ENCODE measurements around the gene PTK7. TPM values are rescaled to one million over a fixed set of nuclear protein-coding genes. Genes with fewer than 3 reads are reported as not detected.

The PTK7 gene
- total and polyA plus RNA-seq, 2 donors (not counting 1 experiment from before 2014, with no cell fraction given) = not detected

- H3K4me3 Mint-ChIP-seq = no peak overlapping the region
- H3K9me3 Mint-ChIP-seq (ENCODE audit: insufficient read depth) = no peaks in the 10 kb centered on the region
- H3K27ac Mint-ChIP-seq = no peak overlapping the region
- Histone ChIP-seq H3K4me1 (ENCODE audit: control insufficient read depth in 2 of 2, insufficient read depth in 2 of 2, low read length in 2 of 2) (no peaks in the 10 kb centered on the region), H3K4me2 (replicated peaks; ENCODE audit: low read depth, low read length, poor library complexity, severe bottlenecking) (no peak overlapping the region), H2AFZ (ENCODE audit: insufficient read depth, low read depth, low read length, poor library complexity, severe bottlenecking) (no peak overlapping the region), H3K27me3 (replicated peaks in 1 of 4; ENCODE audit: control extremely low read depth in 1 of 4, control insufficient read depth in 3 of 4, insufficient read depth in 4 of 4, low read length in 3 of 4) (no peaks in the 10 kb centered on the region), H3K9ac (ENCODE audit: low read length) (no peak overlapping the region), H4K20me1 (ENCODE audit: control insufficient read depth, insufficient read depth, low read length, poor library complexity, severe bottlenecking) (no peaks in the 10 kb centered on the region), H3K27ac (ENCODE audit: low read length in 2 of 2) (no peak overlapping the region), H3K79me2 (ENCODE audit: control insufficient read depth, insufficient read depth, low read length) (no peaks in the 10 kb centered on the region), H3K36me3 (replicated peaks in 1 of 2; ENCODE audit: control extremely low read depth in 1 of 2, control insufficient read depth in 1 of 2, extremely low read depth in 1 of 2, insufficient read depth in 2 of 2, low read length in 1 of 2) (no peaks in the 10 kb centered on the region), H3K4me3 (ENCODE audit: control extremely low read depth in 1 of 5, extremely low read depth in 1 of 5, insufficient read depth in 1 of 5, low read depth in 2 of 5, low read length in 4 of 5) (no peak overlapping the region), H3K9me3 (ENCODE audit: control extremely low read depth in 1 of 3, control insufficient read depth in 2 of 3, insufficient read depth in 1 of 3, low read length in 2 of 3) (no peaks in the 10 kb centered on the region)
- whole genome bisulfite sequencing (ENCODE audit: insufficient coverage) = 88% methylated on average over 1 of the region's 4 CpGs
- no peaks in the 10 kb centered on the region for H3K4me1 Mint-ChIP-seq
- intact Hi-C loops (cut with micrococcal nuclease) = no loop called here
- TF ChIP-seq CTCF (IDR thresholded peaks at IDR 0.05) (no peak), EZH2 (IDR thresholded peaks at IDR 0.05; ENCODE audit: borderline replicate concordance, insufficient read depth, low read depth, low read length, poor library complexity, severe bottlenecking) (no peak)
- DNase-seq (no peak), ATAC-seq (ENCODE audit: low read depth) (no peak)
- POLR2A ChIA-PET = no interaction called here
- CTCF ChIA-PET = interaction anchor here (1.5 kb wide), 1 partner anchor 12 kb away, joined by 3 read pairs; no protein-coding TSS in a partner anchor
- H3K27me3 Mint-ChIP-seq = peaks cover 4% of the 10 kb centered on the region
These were observed 12.5 kb downstream of the PTK7 start for GRCh38 chr6:43088654-43089056.

GRCh38 chr6:43089467-43089866 is 13.4 kb downstream of the PTK7 start:
- Histone ChIP-seq H3K4me3 (ENCODE audit: control extremely low read depth in 1 of 5, extremely low read depth in 1 of 5, insufficient read depth in 1 of 5, low read depth in 2 of 5, low read length in 4 of 5) (no peak overlapping the region), H3K9me3 (ENCODE audit: control extremely low read depth in 1 of 3, control insufficient read depth in 2 of 3, insufficient read depth in 1 of 3, low read length in 2 of 3) (no peaks in the 10 kb centered on the region), H3K9ac (ENCODE audit: low read length) (no peak overlapping the region), H4K20me1 (ENCODE audit: control insufficient read depth, insufficient read depth, low read length, poor library complexity, severe bottlenecking) (no peaks in the 10 kb centered on the region), H3K27ac (ENCODE audit: low read length in 2 of 2) (no peak overlapping the region), H3K79me2 (ENCODE audit: control insufficient read depth, insufficient read depth, low read length) (no peaks in the 10 kb centered on the region), H3K27me3 (replicated peaks in 1 of 4; ENCODE audit: control extremely low read depth in 1 of 4, control insufficient read depth in 3 of 4, insufficient read depth in 4 of 4, low read length in 3 of 4) (no peaks in the 10 kb centered on the region), H3K36me3 (replicated peaks in 1 of 2; ENCODE audit: control extremely low read depth in 1 of 2, control insufficient read depth in 1 of 2, extremely low read depth in 1 of 2, insufficient read depth in 2 of 2, low read length in 1 of 2) (no peaks in the 10 kb centered on the region), H2AFZ (ENCODE audit: insufficient read depth, low read depth, low read length, poor library complexity, severe bottlenecking) (no peak overlapping the region), H3K4me1 (ENCODE audit: control insufficient read depth in 2 of 2, insufficient read depth in 2 of 2, low read length in 2 of 2) (no peaks in the 10 kb centered on the region), H3K4me2 (replicated peaks; ENCODE audit: low read depth, low read length, poor library complexity, severe bottlenecking) (no peak overlapping the region)
- H3K4me3 Mint-ChIP-seq = no peak overlapping the region
- POLR2A ChIA-PET = no interaction called here
- no peaks in the 10 kb centered on the region for H3K9me3 Mint-ChIP-seq (ENCODE audit: insufficient read depth)
- ATAC-seq (ENCODE audit: low read depth) = no peak
- DNase-seq = no peak
- CTCF ChIA-PET = interaction anchor here (0.6 to 1.5 kb wide), 2 partner anchors 11 to 20 kb away, joined by 3 read pairs; no protein-coding TSS in a partner anchor
- intact Hi-C loops (cut with micrococcal nuclease) = no loop called here
- no peak for TF ChIP-seq CTCF (IDR thresholded peaks at IDR 0.05)
- TF ChIP-seq EZH2 (IDR thresholded peaks at IDR 0.05; ENCODE audit: borderline replicate concordance, insufficient read depth, low read depth, low read length, poor library complexity, severe bottlenecking) = no peak
- H3K27me3 Mint-ChIP-seq = peaks cover 2% of the 10 kb centered on the region
- WGBS (ENCODE audit: insufficient coverage) = no CpG with 5 or more reads among the region's 4 CpGs
- no peak overlapping the region for H3K27ac Mint-ChIP-seq
- H3K4me1 Mint-ChIP-seq = no peaks in the 10 kb centered on the region
